NCI-H526 (cell line): Measurements from ENCODE around the gene KCTD12.

ENCODE experiments used
- DNase-seq, 2 experiments: peaks; one replicate each; lab custom pipeline; 2025; lab: John Stamatoyannopoulos, UW

The KCTD12 gene

DNA sequence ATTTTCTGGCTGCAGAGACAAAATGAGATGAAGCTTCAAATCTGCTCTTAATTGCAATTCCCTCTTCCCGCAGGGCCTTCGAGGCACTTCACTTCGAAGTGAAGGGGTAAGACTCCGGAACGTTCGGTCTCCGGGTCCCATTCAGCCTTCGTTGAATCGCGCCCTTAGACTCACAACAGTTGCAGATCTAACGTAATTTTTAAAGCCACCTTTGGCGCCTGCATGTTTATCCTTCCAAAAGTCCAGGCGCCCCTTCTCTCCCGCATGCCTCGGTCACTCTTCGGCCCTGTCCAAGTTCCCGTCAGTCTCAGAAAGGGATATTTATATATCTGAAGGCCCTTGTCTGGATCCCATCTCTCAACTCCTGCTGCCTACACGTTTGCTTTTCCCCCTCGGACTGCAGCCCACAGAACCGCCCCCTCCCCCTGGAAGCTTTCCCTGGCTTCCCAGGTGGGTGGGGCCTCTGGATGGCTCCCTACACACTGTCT is 915 bp upstream of the KCTD12 start:
- peak; percentile 60 to 80 for DNase-seq

DNA sequence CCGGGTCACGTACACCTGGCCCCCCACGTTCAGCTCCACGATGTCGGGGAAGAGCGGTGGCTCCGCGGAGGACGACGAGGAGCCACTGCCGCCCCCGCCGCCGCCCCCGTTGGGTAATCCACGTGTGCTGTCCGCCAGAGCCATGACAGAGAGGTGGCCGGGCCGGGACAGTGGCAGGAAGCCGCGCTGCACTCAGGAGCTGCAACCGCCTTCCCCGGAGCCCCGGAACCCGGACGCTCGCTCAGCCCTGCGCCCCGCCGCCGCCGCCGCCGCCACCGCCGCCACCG is 257 bp downstream of the KCTD12 start:
- DNase-seq, result no peak

DNA sequence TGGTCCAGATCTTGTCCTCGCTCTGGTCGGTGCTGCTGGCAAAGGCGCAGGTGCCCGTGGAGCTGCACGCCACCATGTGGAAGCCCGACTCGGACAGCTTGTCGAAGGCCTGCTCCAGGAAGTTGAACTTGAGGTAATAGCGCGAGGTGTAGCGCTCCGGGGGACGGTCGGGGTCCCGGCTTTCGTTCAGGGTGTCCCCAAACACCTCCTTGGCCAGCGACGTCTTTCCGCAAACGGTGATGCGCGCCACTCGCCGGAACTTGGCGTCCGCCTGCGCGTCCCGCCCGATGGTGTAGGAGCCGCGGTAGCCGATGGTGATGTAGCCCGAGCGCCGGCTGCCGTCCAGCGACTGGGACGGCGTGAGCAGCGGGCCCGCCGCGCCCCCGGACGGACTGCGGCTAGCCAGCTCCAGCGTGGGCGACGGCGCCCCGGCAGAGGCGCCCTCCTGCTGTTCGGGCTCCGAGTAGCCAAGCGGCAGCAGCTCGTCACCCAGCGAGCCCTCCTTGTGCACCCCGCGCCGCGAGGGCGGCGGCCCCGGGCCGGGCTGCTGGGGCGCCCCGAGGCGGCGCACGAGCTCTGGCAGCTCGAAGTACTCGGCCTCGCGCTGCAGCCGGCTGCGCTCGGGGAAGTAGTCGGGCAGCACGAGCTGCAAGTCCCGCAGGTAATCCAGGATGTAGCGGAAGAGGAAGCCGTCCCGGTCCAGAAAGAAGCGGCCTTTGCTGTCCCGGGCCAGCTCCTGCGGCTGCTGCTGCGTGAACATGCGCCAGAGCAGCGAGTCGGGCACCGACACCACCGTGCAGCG is 801 bp downstream of the KCTD12 start:
- peak; percentile 45 to 89 for DNase-seq

DNA sequence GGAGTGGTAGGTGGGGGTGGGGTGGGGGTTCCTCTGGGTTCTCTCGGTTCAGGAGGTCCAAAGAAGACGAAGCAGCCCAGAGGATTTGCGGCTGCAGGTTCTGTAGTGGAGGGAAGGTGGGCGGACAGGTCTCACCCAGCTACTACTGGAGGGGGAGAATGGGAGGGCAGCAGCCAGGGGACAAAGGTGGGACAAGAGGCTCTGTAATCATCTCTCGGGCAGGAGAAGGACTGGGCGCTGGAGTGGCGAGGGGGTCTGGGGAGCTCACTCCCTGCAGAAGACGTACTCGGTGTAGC is 1.4 kb downstream of the KCTD12 start:
- DNase-seq, result no peak

DNA sequence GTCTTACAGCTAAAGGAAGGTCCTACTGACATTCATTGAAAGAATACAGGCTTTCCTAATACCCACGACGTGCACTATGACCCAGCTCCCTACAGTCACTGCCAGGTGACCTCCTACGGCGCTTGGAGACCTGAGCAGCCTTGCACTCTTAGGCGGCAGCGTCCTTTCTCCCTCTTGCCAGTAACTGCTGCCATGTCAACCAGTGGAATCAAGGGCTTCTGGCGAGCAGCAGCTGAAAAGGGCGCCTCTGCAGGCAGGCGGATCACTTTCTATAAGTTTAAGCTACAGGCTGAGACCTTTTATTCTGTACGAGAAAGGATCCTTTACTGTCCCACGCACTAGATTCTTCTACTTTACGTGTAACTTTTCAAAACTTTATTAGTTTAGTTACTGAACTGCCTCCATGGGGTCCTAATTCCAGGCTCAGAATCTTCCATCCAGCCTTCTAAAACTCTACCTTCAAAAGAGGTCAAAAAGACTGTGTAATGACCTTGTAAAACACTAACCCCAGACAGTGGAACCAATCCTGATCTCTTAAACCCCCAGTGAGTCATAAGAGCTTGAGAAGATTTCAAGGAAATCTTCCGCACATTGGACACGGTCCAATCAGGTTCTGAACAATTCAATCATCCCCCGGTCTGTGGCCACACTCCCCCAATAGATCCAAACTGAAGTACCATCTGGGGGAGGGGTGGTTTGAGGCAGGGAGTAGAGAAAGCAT is 1.9 kb downstream of the KCTD12 start:
- peak in 1 of 2 experiments; percentile 33 for DNase-seq

DNA sequence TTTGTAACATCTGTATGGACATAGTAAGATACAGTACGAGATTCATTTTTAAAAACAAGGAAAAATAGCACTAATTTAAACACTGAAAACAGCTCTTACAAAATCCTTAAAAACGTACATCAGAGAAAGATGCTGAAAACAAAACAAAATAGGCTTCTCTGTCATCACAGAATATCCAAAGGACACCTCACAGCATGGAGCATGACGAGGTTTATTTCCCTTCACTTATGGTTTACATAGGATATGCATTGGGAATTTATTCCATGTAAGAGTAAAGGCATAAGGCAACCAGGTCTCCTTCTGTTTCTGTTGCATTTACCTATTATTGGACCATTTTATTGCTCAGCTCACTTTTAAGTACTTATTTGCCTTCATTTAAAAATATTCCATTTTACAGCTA is 3.0 kb downstream of the KCTD12 start:
- DNase-seq, result no peak

DNA sequence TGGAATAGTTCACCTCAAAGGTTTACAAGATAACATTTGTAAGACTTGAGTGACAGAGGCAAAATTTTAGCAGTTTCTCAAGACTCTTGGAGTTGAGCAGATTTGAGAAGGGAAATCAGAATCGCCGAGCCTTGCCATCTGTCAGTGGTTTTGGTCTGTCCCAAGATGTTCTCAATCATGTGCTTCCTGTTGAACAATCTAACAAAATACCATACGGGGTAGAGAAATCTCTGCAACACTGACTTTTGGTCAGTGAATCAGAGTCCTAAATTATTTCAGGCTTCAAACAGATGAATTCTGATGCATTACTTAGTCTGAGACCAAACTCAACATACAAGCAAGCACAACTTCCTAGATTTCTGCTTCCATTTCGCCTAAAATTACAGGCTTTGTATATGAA is 3.8 kb downstream of the KCTD12 start:
- no peak for DNase-seq

DNA sequence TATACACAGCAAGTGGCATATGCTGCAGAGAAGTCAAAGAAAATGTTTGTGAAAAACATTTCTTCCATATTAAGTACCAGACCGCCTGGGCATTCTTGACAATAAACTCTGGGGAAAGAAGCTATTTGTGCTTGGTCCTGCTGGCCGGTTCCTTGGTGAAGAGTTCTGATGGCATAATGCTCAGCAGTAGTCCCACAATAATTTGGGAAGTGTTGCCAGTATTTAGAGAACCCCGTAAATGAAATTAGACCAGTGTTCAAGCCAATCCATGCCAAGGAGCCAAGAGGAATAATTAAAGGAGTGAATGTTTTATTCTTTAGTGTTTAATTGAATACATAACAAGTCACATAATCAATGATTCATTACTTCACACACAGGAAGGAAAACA is 6.3 kb downstream of the KCTD12 start:
- DNase-seq, result no peak

DNA sequence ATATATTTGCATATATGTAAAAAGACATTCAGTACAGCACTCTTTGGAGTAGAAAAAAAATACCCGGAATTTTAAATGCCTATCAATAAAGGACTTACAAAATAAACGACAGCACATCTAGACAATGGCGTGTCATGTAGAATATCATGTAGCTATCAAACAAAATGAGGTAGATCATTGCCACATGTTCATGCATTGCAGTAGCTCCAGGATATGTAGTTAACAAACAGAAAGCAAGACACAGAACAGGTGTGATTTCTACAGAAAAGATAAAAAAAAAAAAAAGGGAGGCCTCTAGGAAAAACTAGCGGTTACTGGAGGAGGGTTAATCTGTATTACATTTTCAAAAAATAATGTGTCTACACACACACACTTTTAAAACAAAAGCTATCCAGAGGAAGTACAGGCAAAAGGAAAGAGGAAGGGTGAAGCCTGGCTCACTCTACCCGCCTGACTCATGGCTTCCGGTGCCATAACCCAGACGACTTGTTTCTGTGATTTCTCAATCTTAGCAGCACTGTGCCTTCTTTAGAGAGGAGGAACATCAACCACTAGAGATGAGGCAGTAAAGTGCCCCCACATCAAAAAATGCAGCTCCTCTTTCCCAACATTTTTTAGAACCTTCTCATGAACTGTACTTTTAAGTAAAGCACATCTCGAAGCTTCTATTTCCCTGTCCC is 6.9 kb downstream of the KCTD12 start:
- peak in 1 of 2 experiments; percentile 26 for DNase-seq

DNA sequence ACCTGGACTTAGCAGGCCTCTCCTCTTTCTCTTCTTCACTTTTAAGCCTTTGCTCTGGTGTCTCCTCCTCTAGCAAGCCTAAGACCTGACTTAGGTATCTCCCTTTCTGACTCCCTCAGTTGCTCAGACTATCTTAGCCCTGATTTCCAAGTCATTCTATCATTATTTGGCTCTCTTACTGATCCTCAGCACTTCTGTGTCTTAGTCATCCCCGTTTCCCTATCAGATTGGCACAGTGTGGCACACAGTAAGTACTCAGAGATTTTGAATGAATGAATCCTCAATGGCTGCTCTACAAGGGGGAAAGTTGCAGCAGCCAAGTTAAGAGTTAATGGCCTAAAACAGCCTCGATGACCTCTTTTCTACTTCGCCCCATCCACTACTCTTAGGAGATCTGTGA is 8.2 kb downstream of the KCTD12 start:
- DNase-seq, result no peak

DNA sequence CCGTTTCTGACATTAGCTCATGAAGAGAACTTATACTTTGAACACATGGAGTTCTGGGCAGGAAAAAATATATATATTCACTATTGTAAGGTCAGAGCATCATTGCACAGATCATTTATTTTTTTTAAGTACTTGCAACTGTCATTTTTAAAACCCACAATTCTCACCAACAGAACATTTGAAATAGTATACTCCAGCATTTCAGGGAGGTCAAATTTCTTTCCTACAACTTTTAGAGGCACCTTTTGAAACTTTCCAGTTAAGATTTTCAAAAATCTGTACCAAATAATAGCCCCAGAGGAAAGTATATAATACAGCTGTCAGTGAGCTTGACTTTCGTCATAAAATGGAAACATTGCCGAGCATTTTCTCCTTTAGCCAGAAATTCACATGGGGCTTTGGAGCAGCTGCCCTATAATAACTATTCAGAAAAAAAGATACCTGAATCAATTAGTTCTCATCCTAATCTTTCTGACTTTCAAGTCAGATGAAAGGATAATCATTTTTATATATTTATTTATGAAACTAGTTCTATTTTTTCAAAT is 10.9 kb downstream of the KCTD12 start:
- DNase-seq, result no peak

DNA sequence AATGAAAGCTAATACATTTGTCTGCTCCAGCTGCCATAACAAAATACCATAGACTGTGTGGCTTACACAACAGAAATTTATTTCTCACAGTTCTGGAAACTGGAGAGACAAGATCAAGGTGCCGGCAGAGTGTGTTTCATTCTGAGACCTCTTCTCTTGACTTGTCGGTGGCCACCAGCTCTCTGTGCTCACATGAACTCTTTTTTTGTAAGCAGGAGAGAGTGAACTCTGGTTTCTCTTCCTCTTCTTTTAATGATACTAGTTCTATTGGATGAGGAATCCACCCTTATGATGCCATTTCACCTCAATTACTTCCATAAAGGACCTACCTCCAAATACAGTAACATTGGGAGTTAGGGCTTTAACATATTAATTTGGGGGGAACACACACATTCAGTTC is 11.7 kb downstream of the KCTD12 start:
- DNase-seq, result no peak

DNA sequence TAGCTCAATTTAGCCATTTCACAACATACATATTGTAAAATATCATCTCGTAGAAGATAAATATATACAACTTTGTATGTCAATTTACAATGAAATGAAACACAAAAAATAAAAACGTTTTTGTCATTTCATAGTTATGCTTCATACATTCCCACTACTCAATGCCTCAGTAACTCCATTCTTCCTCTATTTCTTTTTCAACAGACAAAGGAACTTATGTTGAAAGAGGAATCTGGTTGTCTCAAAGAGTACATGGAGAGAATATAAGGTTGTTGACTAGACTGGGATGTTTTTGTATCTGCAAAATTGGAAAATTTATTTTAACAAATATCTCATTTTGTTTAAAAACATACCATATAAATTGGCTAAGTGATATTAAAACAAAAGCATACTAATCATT is 12.8 kb downstream of the KCTD12 start:
- DNase-seq, result no peak

DNA sequence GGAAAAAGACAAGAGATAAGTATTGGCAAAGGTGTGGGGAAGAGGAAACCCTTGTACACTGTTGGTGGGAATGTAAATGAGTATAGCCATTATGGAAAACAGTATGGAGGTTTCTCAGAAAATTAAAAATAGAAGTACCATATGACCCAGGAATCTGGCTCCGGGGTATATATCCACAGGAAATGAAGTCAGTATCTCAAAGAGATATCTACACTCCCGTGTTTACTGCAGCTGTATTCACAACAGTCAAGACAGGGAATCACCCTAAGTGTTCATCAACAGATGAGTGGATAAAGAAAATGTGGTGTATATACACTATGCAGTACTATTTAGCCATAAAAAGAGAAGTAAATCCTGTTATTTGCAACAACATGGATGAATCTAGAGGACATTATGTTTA is 13.5 kb downstream of the KCTD12 start:
- DNase-seq, result peak; percentile 59 to 60

DNA sequence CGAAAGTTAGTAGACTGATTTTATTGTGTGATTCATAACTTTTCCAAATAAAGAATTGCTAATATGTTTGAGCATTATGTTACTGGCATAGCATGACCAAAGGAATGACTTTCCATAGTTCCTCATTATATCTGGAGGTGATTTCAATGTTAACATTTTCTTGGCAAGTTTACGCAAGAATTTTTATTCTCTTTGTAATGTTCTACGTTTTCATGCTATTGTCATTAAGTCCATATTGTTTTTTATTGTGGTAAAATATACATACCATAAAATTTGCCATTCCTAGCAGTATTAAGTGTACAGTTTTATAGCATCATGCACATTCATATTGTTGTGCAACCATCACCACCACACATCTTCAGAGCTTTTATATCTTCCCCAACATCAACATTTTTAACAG is 14.8 kb downstream of the KCTD12 start:
- no peak for DNase-seq

DNA sequence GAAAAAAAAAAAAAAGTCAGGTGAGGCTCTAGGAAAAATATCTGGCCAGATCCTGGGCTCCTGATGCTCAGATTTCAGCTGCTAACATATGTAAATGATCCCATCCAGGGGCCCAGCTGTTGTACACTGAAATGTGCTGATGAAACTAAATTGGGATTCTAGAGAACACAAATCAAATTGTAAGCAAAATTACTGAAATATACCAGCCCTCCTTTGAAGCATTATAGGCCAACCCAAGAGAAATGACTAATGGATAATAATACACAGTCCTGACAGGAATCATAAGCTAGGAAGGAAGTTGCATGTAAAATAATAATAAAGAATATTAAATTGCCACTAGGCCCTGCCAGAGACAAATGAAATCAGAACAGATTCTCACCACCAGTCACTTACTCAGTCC is 17.8 kb downstream of the KCTD12 start:
- peak in 1 of 2 experiments; percentile 65 for DNase-seq

DNA sequence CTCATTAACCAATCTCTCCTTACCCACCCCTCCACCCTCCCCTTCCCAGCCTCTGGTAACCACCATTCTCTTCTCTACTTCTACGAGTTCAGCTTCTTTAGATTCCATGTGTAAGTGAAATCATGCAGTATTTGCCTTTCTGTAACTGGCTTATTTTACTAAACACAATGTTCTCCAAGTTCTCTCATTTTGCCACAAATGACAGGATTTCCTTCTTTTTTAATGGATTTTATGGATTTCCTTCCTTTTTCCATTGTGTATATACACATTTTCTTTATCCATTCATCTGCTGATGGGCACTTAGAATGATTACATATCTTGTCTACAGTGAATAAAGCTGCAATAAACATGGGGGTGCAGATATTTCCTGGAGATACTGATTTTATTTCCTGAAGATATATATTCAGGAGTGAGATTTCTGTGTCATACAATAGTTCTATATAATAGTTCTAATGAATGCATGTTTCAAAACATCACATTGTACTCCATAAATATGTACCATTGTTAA is 20.2 kb downstream of the KCTD12 start:
- DNase-seq, result no peak

DNA sequence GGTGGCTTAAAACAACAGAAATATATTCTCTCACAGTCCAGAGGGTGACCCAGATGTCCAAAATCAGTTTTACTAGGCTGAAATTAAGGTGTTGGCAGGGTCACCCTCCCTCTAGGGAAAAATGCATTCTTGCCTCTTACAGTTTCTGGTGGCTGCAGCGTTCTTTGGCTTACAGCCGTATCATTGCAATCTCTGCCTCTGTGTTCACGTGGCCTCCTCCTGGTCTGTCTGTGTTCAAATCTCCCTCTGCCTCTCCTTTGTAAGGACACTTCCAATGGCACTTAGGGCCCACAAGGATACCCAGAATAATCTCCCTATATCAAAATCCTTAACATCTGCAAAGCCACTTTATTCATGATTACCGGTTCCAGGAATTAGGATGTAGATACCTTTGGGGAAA is 21.1 kb downstream of the KCTD12 start:
- no peak for DNase-seq

DNA sequence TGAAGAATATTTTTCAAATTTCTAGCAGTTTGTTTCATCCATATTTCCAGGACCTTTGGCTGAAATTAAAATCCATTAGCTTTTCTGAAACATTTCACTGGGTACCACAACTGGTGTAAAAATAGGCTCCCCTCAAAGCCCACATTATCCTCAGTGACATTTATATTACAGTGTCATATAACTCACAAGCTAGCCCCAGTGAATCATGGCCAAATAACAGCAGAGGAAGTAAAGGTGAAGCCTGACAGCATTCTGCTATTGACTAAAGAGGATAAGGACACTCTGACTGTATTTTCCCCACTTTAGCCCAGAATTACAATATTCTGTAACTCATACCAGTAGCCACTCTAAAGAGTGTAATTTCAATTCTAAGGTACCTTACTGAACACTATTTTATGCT is 21.9 kb downstream of the KCTD12 start:
- no peak for DNase-seq

DNA sequence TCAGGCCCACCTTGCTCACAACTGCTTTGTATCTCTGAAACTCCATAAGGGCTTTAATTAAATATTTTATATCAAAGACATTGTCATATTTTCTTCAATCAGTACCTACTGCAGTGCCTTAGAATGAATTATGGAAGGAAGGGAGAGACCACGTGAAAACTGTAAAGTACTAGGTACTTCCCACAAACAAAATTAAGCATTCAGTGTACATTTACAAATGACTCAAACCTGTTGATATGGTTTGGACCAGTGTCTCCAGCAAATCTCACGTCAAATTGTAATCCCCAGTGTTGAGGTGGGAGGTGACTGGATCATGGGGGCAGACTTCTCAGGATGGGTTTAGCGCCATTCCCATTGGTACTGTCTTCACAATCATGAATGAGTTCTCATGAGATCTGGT is 23.2 kb downstream of the KCTD12 start:
- no peak for DNase-seq

DNA sequence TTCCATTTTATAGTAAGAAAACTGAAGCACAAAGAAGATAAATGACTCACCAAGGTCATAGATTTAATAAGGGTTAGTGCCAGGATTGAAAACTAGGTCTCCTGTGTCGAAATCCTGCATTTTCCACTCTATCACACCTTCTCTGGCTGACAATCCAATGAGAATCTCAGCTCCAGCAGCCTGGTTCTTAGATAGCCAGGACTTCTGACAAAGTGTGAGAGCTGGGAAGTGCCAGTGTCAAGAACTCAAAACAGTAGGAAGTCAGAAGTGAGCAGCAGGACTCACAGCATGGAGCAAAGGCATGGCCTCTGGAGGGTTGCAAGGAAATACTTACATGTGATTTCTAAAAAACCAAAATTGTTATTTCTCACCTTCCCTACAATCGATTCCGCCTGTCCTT is 24.3 kb downstream of the KCTD12 start:
- DNase-seq, result no peak

DNA sequence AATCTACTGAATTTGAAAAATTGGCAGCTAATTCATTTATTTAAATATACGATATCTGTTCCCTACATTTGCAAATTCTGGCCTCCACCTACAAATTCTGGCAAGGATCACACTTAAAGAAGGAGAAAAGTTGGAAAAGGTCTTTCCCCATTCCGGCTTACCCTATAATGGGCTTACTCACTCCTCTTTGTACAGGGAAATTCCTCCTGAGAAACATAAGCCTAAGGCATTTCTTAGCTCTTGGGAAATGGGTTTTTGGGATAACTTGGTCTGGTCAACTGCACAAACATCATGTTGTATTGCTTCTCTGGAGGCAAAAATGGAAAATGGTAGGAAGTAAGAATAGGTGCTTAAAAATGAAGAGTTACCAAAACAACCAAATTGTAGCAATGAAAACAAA is 25.5 kb downstream of the KCTD12 start:
- DNase-seq, result no peak

DNA sequence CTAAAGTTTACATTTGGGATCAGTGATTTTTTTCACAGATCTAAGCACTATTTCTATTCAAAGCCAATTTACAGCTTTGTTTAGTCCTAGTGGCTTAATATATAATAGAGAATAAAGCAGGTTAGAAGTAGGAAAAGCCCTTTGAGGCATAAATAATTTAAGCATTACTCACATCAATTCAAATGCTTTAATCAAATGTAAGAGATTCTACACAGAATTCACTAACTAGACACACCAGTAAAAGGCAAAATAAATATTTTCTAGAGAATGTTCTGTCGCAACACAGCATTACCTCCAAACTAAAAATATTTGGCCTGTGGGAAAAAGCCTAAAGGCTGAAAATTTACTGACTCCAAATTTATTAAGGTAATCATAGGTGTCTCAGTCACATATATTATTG is 31.3 kb downstream of the KCTD12 start:
- DNase-seq, result no peak
